Measurements from ENCODE around the gene EMC1.
"Not testable (repeated sequence)": the region's sequence is repeated elsewhere in the genome, so short reads cannot be mapped to it uniquely, and the experiment has no call there.

The EMC1 gene

GRCh38 chr1:19260211-19261138 lies 9.2 kb upstream of the EMC1 start:
- peak; percentile 32 for DNase-seq

GRCh38 chr1:19258353-19258752 lies 7.0 kb upstream of the EMC1 start:
- DNase-seq, result no peak

- DNase-seq, result no peak
These were observed 6.0 kb upstream of the EMC1 start for GRCh38 chr1:19257178-19257914.

GRCh38 chr1:19256301-19256700 lies 5.0 kb upstream of the EMC1 start:
- DNase-seq, result not testable (repeated sequence)

DNA sequence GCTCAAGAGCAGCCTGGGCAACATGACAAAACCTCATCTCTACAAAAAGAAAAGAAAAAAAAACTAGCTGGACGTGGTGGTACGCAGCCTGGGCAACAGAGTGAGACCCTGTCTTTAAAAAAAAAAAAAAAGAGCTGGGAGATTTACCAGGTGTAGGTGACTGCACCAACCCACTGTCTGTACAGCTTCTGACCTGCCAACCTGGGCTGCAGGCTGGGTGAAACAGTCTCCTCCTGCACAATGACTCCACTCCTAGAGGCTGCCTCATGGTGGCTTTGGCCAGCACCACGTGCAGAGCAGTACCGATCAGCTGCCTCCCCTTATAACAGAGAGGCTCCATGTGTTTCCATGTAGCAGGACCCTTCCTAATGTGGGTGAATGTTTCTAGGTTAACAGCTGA lies 4.0 kb upstream of the EMC1 start:
- no peak for DNase-seq

- no peak for DNase-seq
These were observed 3.1 kb upstream of the EMC1 start for GRCh38 chr1:19254416-19254815.

GRCh38 chr1:19250629-19251304 lies 557 bp downstream of the EMC1 start:
- no peak for DNase-seq

DNA sequence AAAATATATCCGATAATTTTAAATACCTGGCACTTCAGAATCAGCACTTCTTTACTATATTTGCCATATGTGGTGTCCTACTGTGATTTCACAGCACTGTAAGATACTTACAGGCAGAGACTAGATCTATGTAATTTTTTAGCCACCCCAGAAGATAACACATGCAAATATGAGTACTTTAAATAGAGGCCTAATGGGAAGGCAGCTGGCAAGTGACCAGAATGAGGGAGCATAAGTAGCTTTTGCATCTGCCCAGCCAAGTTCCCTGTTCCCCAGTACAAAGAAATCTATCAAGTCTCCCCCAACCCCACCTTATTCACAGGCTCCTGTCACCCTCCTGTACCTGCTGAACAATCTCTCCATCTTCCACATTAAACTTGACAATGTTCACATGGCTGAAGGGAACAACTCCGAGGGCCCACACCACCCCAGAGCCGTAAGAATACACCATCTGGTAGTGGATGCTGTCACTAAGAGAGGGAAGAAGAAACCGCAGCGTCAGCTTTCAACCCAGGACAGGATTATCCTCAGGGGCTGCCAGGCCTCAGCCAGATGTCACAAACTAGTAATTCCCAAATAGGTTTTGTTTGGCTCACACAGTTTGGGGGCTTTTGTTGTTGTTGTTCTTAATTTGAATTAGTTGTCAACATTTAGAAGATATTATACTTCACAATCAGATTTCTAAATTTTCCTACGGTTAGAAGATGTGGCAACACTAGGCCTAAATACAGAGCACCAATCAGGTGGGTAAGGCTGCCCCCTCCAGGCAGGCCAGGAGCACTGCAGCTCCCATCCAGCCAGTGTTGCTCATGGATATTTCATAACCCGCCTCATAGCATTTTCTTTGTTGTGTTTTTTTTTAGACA lies 10.4 kb downstream of the EMC1 start:
- DNase-seq, result no peak

DNA sequence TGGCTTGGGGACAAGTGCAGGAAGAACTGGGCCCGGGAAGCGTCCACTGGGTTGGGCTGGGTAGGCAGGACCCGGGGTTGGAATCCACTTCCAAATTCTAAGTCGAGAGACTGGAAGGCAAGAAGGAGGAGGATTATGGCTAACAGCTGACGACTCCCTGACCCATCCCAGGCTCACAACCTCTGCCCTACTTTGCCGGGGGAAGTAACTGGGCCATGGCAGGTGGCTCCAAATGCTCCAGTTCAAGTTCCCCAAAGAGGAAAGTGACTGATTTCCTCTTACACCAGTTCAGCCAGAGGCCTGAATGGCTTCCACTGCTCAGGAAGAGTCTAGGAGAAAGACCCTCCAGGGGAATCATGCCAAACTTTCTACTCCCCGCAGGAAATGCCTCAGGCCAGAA lies 11.4 kb downstream of the EMC1 start:
- DNase-seq, result no peak

DNA sequence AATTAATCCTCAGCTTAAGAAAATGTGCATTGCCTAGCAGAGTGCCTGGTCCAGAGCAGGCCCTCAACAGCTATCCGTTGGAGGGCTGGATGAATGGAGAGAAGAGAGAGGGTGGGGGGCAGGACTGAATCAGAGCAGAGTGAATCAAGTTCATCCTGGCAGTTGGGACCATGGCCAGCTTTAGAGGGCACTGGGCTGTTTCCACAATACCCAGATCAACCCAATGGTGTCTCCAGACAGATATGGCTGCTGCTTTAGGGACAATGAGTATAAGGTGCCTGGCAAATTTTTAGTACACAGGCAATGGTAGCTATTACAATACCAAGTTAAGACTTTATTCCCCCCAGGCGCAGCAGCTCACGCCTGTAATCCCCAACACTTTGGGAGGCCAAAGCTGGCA lies 17.1 kb downstream of the EMC1 start:
- no peak for DNase-seq

DNA sequence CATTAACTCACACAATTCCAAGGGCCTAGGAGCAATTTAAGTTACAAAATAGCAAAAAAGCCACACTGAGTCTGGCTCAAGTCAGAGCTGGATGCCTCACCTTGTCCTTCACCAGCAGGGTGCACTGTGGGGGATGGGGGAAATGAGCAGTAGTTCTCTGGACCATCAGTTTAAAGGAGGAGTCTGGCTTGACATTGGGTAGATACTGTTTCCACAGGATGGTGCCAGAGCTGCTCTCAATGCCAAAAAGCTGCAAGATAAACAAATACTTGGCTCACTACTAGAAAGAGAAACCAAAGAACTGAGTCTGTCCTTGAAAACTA lies 18.8 kb downstream of the EMC1 start:
- no peak for DNase-seq

DNA sequence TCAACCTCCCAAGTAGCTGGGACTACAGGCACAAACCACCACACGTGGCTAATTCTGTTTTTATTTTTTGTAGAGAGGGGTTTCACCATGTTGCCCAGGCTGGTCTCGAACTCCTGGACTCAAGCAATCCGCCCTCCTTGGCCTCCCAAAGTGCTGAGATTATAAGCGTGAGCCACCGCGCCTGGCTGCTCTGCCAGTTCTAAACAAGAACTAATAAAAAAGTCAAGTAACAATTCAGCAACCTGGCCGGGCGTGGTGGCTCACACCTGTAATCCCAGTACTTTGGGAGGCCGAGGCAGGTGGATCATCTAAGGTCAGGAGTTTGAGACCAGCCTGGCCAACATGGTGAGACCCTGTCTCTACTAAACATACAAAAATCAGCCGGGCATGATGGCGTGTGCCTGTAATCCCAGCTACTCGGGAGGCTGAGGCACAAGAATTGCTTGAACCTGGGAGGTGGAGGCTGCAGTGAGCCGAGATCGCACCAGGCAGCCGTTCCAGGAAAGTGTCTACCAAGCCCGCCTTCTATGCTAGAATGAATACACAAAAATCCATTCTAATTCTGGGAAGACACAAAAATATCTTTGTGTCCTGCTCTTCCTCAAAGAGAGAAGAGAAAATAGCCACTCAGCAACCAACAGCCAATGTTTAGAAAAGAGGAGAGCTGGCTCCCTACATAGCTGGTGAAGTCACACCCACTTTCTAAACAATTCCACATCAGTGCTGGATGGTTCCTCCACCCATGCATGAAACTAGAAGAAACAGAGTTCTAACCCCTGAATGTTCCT lies 19.4 kb downstream of the EMC1 start:
- DNase-seq, result not testable (repeated sequence)

DNA sequence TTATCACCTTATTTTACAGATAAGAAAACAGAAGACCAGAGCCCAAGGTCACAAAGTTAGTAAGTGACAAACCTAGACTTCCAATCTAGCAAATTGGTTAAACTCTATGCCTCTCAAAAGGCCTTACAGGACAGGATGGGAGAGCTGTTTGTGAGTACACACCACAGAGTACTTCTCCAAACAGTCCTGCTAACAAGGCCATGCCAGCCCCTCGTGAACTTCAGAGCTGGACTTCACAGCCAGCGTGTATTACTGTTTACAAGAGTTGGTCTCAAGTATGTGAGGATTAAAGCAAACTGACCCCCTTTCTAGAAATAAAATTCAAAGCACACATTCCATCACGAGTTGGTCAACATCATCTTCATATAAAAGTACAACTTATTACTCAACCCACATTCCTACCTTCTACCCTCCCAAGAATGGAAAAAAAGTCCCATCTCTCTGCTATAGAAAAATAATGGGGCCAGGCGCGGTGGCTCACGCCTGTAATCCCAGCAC lies 21.4 kb downstream of the EMC1 start:
- DNase-seq, result no peak

DNA sequence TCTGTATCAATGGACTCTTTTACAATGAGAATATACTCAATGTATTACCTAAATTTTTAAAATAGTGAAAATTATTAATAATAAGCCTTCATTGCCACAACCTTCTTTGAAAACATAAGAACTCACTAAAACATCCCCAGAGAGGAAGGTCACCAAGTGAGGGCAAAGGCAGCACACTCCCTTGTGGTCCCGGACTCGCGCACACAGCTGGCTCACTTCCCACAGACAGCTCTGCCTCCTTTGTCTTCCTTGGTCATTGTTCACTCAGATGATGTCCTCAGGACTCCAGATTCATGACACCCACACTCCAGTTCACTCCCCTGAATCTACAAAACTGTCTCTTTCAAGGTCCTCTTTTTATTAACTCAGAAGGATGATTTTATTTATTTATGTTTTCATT lies 22.1 kb downstream of the EMC1 start:
- no peak for DNase-seq

GRCh38 chr1:19222979-19223824 lies 28.1 kb downstream of the EMC1 start:
- no peak for DNase-seq

DNA sequence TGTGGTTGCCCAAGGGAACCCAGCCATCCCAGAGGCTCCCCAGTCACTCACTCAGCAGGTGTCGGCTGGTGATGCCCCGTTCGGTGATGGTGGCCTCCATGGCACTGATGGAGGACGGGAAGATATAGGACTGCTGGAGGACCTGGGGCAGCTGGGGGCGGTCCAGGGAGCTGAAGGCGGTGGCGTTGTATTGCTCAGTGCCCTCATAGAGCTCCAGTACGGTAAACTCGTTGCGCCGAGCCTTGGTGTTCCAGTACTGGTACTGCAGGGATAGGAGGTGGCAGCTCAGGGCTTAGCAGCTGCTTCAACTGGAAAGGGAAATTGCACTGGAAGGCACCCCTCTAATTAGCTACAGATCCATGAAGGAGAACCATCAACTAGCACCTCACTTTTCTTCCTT lies 28.8 kb downstream of the EMC1 start:
- no peak for DNase-seq

GRCh38 chr1:19220991-19221390 lies 30.3 kb downstream of the EMC1 start:
- DNase-seq, result no peak

- no peak for DNase-seq
These were observed 31.1 kb downstream of the EMC1 start for GRCh38 chr1:19220080-19220846.

- DNase-seq, result no peak
These were observed 31.9 kb downstream of the EMC1 start for GRCh38 chr1:19219451-19219850.

- not testable (repeated sequence) for DNase-seq
These were observed 34.7 kb downstream of the EMC1 start for GRCh38 chr1:19216585-19216984.
